Left ventricle myocardium inferior (tissue), 1 donor: Measurements from ENCODE around the gene PARD3B. TPM values are rescaled to one million over a fixed set of nuclear protein-coding genes. Genes with fewer than 3 reads are reported as not detected.

Experiments used
- DNase-seq: peaks from one replicate; pipeline ENCODE4 v3.0.0-alpha.2; 2020
- H3K27ac ChIP-seq: fragments of 200-600 bp; replicated peaks from 2 replicates; pipeline ENCODE4 v1.8.0; 2021
- H3K27me3 ChIP-seq: fragments of 200-600 bp; 2 replicates; pipeline ENCODE4 v1.8.0; 2021; ENCODE audit warnings: low read depth
- H3K36me3 ChIP-seq: fragments of 200-600 bp; 2 replicates; pipeline ENCODE4 v1.8.0; 2021
- H3K4me1 ChIP-seq: fragments of 200-600 bp; 2 replicates; pipeline ENCODE4 v1.8.0; 2021
- H3K4me3 ChIP-seq: fragments of 200-600 bp; 2 replicates; pipeline ENCODE4 v1.8.0; 2021; ENCODE audit warnings: mild to moderate bottlenecking, moderate library complexity
- H3K9me3 ChIP-seq: fragments of 200-600 bp; replicated peaks from 2 replicates; pipeline ENCODE4 v1.8.0; 2021
- intact Hi-C: fragments of 100-400 bp; cut with micrococcal nuclease; formaldehyde crosslinking; loops from one replicate; pipeline ENCODE4 v1.11.0; 2022
- total RNA-seq: library from RNA; stranded (reverse); fragmentation: NEBNext Ultra II Directional; extraction: Animal tissue kit (Norgen Biotek cat#: 25700); gene quantifications from one replicate; pipeline ENCODE4 v1.2.1, GENCODE V29; 2021
- TF ChIP-seq, protein P1 (sequence below): fragments of 200-600 bp; IDR thresholded peaks from 2 replicates; pipeline ENCODE4 v1.8.0; 2021; ENCODE audit warnings: antibody characterized with exemption, mild to moderate bottlenecking, borderline replicate concordance
- donor health status: DM: no; HTN: yes; CAD: no; lungs with severe emphysema.

Gene PARD3B
- total RNA-seq, 1 donor from 2014 or later, result 9.1 TPM

GRCh38 chr2:205531489-205532148 lies 986.3 kb downstream of the PARD3B start:
- no peaks in the 10 kb centered on the region for H3K4me1 ChIP-seq
- H3K4me3 ChIP-seq, result no peak overlapping the region
- intact Hi-C loops, result no loop called here
- H3K36me3 ChIP-seq, result no peaks in the 10 kb centered on the region
- no peaks in the 10 kb centered on the region for H3K9me3 ChIP-seq
- DNase-seq, result no peak
- TF ChIP-seq, protein P1, sequence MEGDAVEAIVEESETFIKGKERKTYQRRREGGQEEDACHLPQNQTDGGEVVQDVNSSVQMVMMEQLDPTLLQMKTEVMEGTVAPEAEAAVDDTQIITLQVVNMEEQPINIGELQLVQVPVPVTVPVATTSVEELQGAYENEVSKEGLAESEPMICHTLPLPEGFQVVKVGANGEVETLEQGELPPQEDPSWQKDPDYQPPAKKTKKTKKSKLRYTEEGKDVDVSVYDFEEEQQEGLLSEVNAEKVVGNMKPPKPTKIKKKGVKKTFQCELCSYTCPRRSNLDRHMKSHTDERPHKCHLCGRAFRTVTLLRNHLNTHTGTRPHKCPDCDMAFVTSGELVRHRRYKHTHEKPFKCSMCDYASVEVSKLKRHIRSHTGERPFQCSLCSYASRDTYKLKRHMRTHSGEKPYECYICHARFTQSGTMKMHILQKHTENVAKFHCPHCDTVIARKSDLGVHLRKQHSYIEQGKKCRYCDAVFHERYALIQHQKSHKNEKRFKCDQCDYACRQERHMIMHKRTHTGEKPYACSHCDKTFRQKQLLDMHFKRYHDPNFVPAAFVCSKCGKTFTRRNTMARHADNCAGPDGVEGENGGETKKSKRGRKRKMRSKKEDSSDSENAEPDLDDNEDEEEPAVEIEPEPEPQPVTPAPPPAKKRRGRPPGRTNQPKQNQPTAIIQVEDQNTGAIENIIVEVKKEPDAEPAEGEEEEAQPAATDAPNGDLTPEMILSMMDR, result no peak
- H3K27ac ChIP-seq, result no peak overlapping the region
- no peaks in the 10 kb centered on the region for H3K27me3 ChIP-seq

- H3K27me3 ChIP-seq, result no peaks in the 10 kb centered on the region
- no peaks in the 10 kb centered on the region for H3K36me3 ChIP-seq
- H3K4me1 ChIP-seq, result peaks cover 7% of the 10 kb centered on the region
- H3K27ac ChIP-seq, result no peak overlapping the region
- intact Hi-C loops, result no loop called here
- no peaks in the 10 kb centered on the region for H3K9me3 ChIP-seq
- no peak overlapping the region for H3K4me3 ChIP-seq
- no peak for DNase-seq
- TF ChIP-seq, protein P1, result no peak
Observed at GRCh38 chr2:205535001-205535400, 989.7 kb downstream of the PARD3B start.

DNA sequence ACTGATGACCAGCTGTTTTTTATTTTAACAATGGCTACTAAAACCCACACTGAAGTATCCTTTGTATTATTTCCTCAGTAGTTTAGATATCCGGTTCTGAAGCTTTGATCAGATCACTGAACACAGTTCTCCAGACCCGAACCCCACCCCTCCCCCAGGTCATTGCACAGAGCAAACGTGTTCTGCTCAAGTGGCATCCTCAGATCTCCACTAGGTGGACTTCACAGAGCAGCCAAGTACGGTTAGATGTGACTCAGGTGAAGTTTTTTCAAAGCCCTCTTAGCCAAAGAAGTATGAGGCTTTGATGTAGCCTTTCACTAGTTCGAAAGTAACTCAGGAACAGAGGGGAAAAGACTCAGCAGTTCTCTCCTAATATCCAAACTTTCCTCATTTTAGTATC lies 994.3 kb downstream of the PARD3B start:
- intact Hi-C loops, result no loop called here
- H3K4me3 ChIP-seq, result no peak overlapping the region

DNA sequence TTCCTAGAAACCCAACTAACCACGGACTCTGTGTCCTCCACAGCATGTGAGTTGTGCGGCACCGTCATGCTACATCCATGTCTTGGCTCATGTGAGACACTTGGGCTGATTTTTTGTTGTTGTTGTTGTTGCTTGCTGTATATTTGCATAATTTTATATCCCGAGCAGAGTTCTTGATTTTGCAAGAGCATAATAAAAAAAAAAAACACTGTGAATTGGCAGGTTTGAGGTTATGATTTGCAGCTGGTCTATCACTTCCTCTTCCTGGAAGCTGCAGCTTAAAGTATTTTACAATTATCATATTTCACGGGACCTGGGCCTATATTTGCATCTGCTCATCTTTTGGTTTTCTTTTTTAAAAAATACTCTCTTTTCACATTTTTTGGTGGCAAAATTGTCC lies 994.8 kb downstream of the PARD3B start:
- no peak overlapping the region for H3K4me3 ChIP-seq
- intact Hi-C loops, result no loop called here

More for the DNA sequence above, 994.3 kb downstream of the PARD3B start:
- Histone ChIP-seq H3K4me1 (peaks cover 20% of the 10 kb centered on the region), H3K36me3 (no peaks in the 10 kb centered on the region), H3K27me3 (no peaks in the 10 kb centered on the region), H3K27ac (no peak overlapping the region), H3K9me3 (no peaks in the 10 kb centered on the region)
- DNase-seq, result no peak
- TF ChIP-seq, protein P1, result no peak

GRCh38 chr2:205543262-205543843 lies 998.1 kb downstream of the PARD3B start:
- DNase-seq, result no peak
- Histone ChIP-seq H3K9me3 (no peaks in the 10 kb centered on the region), H3K4me1 (peaks cover 20% of the 10 kb centered on the region), H3K27me3 (no peaks in the 10 kb centered on the region), H3K4me3 (no peak overlapping the region), H3K36me3 (no peaks in the 10 kb centered on the region), H3K27ac (no peak overlapping the region)
- intact Hi-C loops, result no loop called here
- TF ChIP-seq, protein P1, result no peak

More for the DNA sequence above, 994.8 kb downstream of the PARD3B start:
- no peaks in the 10 kb centered on the region for H3K9me3 ChIP-seq
- TF ChIP-seq, protein P1, result no peak
- no peaks in the 10 kb centered on the region for H3K27me3 ChIP-seq
- no peak overlapping the region for H3K27ac ChIP-seq
- no peaks in the 10 kb centered on the region for H3K36me3 ChIP-seq
- DNase-seq, result no peak
- H3K4me1 ChIP-seq, result peaks cover 20% of the 10 kb centered on the region
